Measurements from ENCODE around the gene ASPRV1.

The ASPRV1 gene

GRCh38 chr2:69988086-69988635 lies 26.7 kb upstream of the ASPRV1 start:
- no peak for DNase-seq

GRCh38 chr2:69986691-69987090 lies 25.3 kb upstream of the ASPRV1 start:
- DNase-seq: no peak

DNA sequence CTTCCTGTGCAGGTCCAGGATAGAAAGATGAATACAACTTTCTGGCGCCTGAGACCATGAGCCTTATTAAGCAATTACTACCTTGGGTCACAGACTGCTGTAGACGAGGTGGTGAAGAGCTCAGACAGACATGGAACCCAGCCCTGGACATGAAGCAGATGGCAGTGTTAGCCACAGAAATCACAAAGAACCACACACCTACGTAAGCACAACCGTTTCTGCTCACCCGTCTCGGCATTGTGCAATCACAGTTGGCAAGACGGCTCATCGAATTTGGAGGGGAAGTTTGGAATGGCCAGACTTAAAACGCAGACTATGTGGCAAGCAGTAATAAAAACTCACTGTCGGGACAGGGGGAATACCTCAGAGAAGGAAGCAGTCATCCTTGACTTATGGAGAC lies 24.3 kb upstream of the ASPRV1 start:
- DNase-seq: no peak

GRCh38 chr2:69985216-69985615 lies 23.8 kb upstream of the ASPRV1 start:
- DNase-seq: no peak

- no peak for DNase-seq
These were observed 22.0 kb upstream of the ASPRV1 start for GRCh38 chr2:69983392-69983966.

GRCh38 chr2:69979902-69980807 lies 18.7 kb upstream of the ASPRV1 start:
- DNase-seq: no peak

DNA sequence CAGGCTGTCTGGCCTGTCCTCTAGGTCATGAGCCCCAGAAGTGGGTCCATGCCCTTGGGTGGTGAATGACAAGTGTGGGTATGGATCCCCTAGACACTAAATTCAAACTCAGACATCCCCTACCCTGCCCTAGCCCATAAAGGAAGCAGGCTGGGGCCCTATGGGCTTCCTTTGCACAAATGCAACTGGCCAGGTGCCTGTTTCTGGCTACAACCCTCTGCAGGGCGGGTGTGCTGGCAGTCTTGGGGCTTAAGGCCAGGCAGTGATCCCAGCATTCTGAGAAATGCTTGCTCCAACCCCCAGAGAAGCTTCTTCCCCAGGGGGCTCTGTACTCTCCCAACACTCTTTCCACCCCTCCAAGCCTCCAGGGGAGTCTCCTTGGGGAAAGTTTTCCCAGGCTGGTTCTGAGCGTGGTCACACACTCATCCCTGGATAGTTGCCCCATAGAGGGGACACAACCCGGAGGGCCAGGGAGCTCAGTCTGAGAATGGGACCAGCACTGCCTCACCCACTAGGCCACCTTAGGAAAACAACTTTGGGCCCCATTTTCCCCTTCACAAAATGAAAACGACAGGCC lies 16.6 kb upstream of the ASPRV1 start:
- no peak for DNase-seq

GRCh38 chr2:69977186-69977585 lies 15.8 kb upstream of the ASPRV1 start:
- DNase-seq: no peak

- no peak for DNase-seq
These were observed 14.5 kb upstream of the ASPRV1 start for GRCh38 chr2:69975853-69976462.

DNA sequence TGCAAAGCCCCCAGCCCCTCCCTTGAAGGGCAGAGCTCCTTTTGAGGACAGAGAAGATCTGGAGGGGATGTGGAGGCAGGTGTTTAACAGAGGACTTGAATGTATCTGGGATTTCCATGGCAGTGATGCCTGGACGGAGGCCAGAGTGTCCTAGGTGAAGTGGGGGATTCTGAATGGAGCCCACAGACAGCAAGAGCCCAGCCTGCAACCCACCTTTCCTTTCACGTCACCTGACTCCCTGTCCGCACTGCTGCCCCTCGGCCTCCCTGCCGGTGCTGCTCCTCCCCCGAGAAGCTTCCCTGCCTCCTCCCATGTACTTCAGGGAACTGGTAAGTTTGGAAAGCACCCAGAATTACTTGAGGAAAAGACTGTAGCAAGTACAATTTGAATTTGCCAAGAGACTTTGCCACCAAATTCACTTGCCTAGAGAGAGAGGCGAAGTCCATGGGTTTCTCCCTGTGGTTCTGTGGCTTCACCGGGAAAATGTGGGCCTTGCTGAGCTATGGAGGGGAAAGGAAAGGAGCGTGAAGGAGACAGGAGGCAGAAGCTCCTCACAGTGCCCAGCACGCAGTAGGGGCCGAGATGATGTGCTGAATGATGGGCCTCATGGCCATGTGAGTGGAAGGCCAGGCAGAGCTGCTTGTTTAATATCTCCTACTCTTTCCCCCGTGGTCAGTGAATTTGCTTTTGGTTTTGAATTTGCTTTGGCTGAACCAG lies 13.9 kb upstream of the ASPRV1 start:
- DNase-seq: no peak

DNA sequence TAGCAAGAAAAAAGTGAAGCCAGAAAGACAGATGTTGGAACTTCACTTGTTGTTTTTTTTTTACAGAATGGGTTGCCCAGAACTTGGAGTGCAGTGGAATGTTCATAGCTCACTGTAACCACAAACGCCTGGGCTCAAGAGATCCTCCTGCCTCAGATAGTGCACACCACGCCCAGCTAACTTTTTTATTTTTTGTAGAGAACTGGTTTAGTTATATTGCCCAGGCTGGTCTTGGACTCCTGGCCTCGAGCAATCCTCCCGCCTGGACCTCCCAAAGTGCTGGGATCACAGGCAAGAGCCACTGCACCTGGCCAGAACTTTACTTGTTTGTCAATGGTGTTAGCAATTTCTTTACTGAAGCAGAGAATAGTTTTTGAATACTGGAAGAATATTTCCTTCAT lies 11.9 kb upstream of the ASPRV1 start:
- no peak for DNase-seq

- no peak for DNase-seq
These were observed 11.4 kb upstream of the ASPRV1 start for GRCh38 chr2:69972822-69973221.

DNA sequence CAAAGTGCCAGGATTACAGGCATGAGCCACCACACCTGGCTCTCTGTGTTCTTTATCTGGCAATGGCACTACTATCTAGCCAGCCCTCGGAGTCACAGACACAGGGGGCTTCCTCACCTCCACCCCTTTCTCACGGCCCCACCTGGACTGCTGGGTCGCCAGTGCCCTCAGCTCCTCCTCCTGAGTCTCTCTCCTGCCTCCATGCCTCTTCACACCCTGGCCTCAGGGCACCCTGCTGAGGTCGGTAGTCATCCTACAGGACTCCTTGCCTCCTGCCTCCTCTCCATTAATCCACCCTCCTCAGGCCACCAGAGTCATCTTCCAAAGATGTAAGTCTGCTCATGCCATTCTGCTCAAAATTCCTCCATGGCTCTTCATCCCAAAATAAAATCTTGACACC lies 8.6 kb upstream of the ASPRV1 start:
- no peak for DNase-seq

GRCh38 chr2:69969126-69969983 lies 7.9 kb upstream of the ASPRV1 start:
- no peak for DNase-seq

GRCh38 chr2:69968609-69969008 lies 7.2 kb upstream of the ASPRV1 start:
- DNase-seq: no peak

GRCh38 chr2:69966496-69966895 lies 5.1 kb upstream of the ASPRV1 start:
- DNase-seq: no peak

GRCh38 chr2:69965756-69966445 lies 4.5 kb upstream of the ASPRV1 start:
- DNase-seq: no peak

GRCh38 chr2:69964353-69964841 lies 3.0 kb upstream of the ASPRV1 start:
- DNase-seq: no peak

DNA sequence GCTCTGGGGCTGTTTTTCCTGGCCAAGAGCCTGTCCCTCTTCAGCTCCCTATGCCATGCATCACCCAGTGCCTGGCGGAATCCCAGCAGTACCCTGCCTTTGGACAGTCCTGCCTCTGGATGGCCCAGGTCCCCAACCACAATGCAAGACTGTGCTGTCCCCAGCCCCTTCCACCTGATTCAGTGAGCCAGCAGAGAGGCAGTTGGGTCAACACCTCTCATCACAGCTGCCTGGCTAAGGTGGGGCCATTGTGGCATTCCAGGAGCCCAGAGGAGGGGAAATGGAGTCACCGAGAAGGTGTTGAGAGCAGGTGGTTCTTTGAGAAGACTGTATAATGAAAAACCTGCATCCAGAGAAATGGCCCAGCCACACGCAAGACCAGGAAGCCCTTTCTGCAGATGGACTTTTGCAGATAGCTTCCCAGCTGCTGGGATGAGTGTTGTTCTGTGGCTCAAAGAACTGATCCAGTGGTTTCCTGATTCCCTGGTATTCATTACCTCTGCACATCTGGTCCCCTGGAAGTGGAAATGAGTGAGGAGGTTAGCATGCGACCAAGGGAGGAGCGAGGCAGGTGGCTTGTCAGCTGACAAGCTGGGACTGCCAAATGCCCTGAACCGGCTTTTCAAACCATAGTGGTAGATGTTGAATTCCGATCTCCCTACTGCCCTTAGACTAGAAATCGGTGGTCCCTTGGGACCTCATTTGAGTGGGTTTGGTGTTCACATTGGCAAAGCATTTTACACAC lies 1.7 kb upstream of the ASPRV1 start:
- no peak for DNase-seq

GRCh38 chr2:69960821-69961220 lies 610 bp downstream of the ASPRV1 start:
- DNase-seq: no peak

All from stimulated activated CD8-positive, alpha-beta memory T cell treated with anti-CD3 and anti-CD28 coated beads, Interleukin-4, amount 100 ng/mL, for 48 hours (primary cell).